Stimulated activated naive CD4-positive, alpha-beta T cell (primary cell): ENCODE measurements around the gene DENND4A.
"Not testable (repeated sequence)": the region's sequence is repeated elsewhere in the genome, so short reads cannot be mapped to it uniquely, and the experiment has no call there.

Experiments used
- DNase-seq, 6 experiments: peaks; one replicate each; lab custom pipeline; 2025; lab: John Stamatoyannopoulos, UW

DENND4A gene

GRCh38 chr15:65818927-65819562 lies 27.0 kb upstream of the DENND4A start:
- DNase-seq = peak in 3 of 6 experiments; percentile 87 to 92 (median 91)

GRCh38 chr15:65816441-65816840 lies 24.3 kb upstream of the DENND4A start:
- no peak for DNase-seq

DNA sequence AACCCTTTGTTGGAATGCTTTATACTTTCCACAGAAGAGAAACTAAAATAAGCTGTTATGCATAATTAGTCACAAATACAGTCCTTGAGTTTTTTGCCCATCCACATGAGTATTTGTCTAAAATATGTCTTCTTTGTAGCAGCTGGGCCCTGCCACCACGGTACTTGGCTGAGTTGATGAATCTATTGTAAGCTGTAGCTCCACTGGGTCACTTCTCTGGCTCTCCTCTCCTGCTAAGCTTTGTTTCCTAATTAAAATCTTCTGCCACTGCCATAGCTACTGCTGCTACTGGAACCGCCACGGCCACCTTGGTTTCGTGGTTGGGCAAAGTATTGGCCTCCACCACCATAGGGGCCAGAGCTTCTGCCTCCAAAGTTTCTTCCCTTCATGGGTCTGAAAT lies 23.9 kb upstream of the DENND4A start:
- DNase-seq = not testable (repeated sequence)

- DNase-seq = not testable (repeated sequence)
These were observed 22.2 kb upstream of the DENND4A start for GRCh38 chr15:65814271-65814670.

DNA sequence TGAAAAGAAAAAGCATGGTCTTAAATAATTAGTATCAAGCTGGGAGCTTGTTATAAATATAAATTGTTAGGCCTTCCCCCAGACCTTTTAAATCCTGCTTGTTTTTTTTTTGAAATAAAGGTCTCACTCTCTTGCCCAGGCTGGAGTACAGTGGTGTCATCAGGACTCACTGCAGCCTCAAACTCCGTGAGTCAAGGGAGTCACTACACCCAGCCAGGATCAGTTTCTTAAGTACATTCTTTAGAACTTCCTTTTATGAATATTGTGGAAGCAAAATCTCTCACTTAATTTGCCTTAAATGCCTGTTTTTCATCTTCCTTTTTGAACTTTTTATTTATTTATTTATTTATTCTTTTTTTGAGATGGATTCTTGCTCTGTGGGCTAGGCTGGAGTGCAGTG lies 20.8 kb upstream of the DENND4A start:
- no peak for DNase-seq

- DNase-seq = no peak
These were observed 20.4 kb upstream of the DENND4A start for GRCh38 chr15:65812467-65812866.

- no peak for DNase-seq
These were observed 19.7 kb upstream of the DENND4A start for GRCh38 chr15:65811835-65812234.

GRCh38 chr15:65811011-65811733 lies 19.1 kb upstream of the DENND4A start:
- DNase-seq = not testable (repeated sequence)

- DNase-seq = no peak
These were observed 14.3 kb upstream of the DENND4A start for GRCh38 chr15:65806397-65806796.

DNA sequence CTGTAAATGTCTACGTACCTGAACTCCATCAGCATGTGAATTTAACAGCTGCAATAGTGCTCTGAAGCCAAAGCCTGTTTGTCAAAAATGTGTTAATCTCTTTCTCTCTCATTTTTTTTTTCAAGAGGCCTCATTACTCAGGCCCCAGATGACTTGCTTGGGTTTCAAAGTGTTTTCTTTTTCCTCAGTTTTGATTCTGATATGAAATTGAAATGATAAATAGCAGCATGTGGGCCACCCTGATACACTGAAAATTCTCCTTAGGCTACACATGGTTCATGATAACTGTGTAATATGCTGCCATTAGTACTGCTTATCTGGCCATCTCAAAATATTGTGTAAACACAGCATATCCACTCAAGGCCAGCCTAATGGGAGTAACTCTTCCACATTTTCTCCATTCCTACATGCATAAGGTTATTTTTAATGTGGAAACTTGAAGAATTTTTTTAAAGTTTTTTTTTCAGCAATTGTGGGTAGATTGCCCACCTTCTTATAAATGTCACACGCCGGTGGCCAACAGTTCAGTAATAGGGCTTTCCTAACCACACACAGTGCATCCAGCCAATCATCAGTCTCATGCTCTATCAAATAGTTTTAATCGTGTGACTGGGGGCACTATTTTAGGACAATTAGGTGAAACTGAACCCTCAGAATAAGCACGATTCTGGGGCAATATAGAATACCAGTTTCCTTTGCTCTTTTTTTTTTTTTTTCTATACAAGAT lies 13.1 kb upstream of the DENND4A start:
- DNase-seq = no peak

- no peak for DNase-seq
These were observed 12.3 kb upstream of the DENND4A start for GRCh38 chr15:65804252-65804931.

- DNase-seq = no peak
These were observed 9.2 kb upstream of the DENND4A start for GRCh38 chr15:65801229-65801805.

GRCh38 chr15:65796610-65797078 lies 4.6 kb upstream of the DENND4A start:
- no peak for DNase-seq

DNA sequence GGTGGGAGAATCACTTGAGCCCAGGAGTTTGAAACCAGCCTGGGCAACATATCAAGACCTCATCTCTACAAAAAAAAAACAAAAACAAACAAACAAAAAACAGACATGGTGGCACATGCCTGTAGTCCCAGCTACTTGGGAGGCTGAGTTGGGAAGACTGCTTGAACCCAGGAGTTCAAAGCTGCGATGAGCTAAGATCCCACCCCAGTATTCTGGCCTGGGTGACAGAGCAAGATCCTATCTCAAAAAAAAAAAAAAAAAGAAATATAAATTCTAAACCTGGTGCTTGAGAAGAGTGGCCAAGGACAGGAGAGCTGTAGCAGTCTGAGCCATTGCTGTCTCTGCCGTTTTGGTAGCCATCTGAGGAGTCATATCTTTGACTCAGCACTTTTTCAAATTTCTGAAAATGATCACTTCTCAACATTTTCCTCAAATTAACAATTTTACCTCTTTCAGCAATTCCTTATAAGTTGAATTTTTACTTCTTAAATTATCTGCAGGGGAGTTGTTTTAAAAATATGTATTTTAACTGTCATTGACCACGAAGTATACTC lies 3.6 kb upstream of the DENND4A start:
- DNase-seq = peak in 1 of 6 experiments; percentile 7

GRCh38 chr15:65793818-65794104 lies 1.7 kb upstream of the DENND4A start:
- no peak for DNase-seq

- no peak for DNase-seq
These were observed 1.1 kb upstream of the DENND4A start for GRCh38 chr15:65792988-65793817.

- DNase-seq = peak; percentile 40 to 68 (median 60)
These were observed 557 bp downstream of the DENND4A start for GRCh38 chr15:65791335-65792137.

DNA sequence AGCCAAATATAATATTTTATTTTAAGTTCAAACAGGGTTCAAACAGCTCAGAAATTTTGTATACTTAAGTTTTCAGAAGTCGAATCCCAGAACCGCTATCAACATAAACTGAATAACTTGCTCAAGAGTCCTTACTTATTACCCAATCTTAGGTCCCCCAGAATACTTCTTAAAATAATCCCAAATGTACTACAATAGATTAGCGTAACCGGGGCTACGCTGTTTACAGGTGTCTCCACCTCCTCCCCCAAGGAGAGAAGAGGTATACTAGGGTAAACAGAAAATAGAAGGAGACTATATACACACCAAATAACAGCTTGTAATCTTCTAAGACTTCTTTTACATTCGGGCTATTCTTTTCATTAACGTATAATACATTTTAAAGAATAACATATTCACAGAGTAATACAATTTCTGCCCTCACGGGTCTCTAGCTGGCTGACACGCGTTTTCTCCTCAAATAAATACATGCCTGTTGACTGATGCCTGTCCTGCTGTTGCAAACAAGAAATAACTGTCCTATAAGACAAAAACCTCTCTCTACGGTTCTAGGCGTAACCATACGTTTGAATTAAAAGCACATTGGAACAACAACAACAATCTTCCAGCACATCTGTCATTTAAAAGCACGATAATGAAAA lies 1.3 kb downstream of the DENND4A start:
- peak in 2 of 6 experiments; percentile 54 to 61 for DNase-seq

- no peak for DNase-seq
These were observed 2.2 kb downstream of the DENND4A start for GRCh38 chr15:65789759-65790425.
